NCI-H146 treated with DMSO at 0.1 percent for 48 hours (cell line): Measurements from ENCODE around the gene TH.
"Not testable (repeated sequence)": the region's sequence is repeated elsewhere in the genome, so short reads cannot be mapped to it uniquely, and the experiment has no call there.

Experiments
- DNase-seq: peaks from one replicate; lab custom pipeline; 2025; ENCODE audit not compliant: unreplicated experiment; lab: John Stamatoyannopoulos, UW

The TH gene

DNA sequence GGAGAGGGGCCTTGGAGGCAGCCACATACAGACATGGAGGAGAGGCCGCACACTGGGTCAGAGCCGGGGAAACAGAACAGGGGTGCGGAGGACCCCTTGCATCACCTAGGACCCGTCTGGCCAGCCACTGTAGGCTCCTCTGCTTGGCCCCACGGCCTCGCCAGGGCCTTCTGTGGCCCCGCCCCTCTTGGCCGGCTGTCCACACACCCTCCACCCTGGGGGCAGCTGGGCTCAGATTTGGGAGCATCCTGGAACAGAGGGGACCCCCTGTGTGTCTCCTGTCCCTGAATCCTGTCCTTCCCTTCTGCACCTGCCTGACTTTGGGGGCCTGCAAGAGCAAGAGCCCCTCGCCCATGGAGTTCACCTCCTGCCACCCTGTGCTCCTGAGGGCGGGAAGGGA lies 7.9 kb upstream of the TH start:
- DNase-seq: no peak

DNA sequence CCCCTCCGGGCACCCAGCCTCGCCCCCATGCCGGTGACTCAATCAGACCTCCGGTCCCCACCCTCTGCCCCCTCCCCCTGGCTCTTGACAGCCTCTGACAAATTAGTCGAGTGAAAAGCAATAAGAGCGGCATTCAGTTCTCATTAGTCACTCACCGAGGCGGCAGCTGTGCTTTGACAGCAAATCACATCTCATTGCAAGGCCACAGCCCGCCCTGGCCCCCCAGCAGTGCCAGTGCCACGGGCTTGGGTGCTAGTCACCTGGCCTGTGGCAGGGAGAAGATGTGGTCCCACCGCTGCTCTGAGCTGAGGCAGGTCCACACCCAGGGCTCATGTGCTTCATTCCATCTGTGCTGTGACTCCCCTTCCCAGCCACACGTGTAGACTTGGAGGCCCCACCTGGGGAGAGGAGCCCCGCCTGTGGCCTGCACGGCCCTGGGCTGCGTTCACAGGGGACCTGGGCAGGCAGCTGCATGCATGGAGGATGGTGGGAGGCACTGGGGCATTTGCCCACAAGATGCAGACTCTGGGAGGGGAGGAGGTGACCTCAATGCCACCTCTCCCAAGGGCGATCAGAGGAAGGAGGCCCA lies 7.4 kb upstream of the TH start:
- no peak for DNase-seq

DNA sequence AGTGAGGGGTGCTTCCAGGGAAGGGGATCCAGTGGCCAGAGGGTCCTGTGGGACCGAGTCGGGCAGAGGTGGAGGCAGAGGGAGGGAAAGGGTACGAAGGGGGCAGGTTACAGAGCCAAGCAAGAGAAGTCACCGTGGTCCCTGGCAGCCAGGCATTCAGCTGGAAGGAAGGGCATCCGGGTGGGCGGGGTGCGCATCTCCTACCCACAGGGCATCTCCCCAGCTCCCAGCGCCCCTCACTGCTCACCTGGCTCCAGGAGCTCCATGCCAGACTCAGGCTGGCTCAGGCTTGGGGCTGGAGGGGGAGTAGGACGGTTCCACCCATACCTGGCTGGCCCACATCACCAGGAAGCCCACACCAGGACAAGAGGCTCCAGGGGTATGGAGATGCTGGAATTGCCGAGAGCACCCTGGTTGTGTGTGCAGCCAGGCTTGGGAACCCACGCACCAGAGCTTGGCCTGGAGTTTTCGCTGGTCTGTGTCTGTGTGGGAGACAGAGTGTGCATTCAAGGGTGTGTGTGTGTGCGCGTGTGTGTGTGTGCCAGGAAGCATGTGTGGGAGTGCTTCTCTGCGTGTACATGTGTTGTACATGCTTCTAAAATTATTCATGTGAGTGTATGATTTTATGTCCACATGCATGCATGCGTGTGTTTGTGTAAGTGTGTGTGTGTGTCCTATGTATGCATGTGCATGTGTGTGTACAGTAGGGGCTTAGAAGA lies 6.6 kb upstream of the TH start:
- not testable (repeated sequence) for DNase-seq

DNA sequence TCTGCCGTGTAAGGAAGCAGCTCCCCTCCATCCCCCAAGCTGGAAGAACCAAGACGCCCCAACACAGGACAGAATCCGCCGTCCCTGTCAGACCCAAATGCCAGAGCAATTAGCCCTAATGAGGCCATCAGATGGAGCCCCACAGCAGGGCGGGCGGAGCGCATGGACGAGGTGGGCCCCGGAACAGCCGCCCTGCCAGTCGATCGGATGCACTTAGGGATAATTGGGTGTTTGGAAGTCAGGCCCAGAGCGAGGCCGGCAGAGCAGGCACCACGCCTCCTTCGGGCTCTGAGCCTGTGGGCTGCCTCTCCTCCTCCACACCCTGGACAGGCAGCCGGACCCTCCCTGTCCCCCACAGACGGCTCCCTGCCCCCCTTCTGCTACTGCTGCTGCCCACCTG lies 5.5 kb upstream of the TH start:
- DNase-seq: no peak

DNA sequence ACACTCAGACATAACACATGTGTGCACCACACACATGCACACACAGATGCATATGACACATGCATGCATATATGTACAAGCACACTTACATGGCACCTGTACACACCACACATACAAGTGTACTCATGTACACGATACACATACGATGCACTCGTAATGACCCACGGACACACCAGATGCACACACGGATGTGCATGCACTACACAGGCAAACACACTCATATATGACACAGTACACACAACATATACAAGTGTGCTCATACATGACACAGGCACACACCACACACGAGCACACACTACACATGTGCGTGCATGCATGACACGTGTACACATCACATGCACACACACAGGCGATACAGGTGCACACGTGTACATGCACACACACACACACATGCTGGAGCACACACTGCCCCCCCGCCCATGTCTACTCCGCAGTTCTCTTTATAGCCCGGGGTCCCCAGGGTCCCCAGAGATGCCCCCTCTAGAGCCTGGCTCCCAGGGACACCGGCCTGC lies 4.8 kb upstream of the TH start:
- DNase-seq: no peak

DNA sequence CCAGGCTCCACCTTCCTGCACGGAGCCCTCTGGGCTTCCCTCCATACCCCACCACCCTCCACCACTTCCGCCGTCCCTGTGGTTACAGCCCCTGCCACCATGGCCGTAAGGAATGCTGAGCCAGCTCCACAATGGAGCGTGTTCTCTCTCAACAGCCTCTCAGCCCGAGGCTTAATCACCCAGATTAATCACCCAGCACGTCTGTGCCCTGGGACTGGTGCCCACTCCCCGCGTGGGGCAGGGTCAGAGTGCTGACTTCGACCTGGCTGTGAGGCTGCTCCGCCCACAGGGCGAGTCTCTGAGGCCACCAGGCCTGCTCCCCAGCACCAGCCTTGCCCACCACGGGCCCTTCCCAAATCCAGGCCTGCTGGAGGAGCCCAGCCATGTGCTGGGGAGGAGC lies 4.0 kb upstream of the TH start:
- no peak for DNase-seq

DNA sequence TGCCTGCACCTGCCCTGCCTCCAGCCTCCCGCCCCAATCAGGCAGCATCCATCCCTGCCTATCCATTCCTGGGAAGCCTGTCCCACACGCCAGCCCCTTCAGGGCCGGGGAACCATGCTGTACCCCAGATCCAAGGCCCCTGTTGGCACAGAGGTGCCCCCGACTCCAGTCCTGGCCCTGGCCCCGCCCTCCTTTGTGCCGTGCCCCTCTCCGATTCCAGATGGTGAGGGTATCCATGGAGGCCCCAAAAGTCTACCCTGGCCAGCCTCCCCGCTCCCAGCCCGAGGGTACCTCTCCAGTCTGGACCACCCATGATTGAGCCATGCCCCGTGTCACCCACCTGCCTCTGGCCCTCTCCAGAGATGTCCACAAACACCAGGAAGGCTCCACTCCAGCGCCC lies 2.7 kb upstream of the TH start:
- no peak for DNase-seq

DNA sequence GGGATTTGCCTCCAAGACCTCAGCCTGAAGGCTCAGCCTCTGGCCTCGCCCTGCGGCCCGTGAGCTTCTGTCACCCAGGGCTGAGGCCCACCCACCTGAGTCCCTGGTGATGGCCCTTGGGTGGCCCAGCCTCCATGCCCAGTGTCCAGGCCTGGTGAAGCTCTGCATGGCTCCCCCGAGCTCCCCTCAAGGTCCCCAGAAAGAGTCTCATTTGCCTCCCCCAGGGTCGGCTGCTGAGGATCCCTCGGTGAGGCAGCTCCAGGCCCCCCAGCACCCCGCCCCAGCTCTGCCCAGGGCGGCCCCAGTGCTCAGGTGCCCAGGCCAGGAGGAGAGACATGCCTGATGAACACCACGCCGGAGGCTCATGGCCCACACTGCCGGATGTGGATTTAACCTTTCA lies 2.1 kb upstream of the TH start:
- no peak for DNase-seq

DNA sequence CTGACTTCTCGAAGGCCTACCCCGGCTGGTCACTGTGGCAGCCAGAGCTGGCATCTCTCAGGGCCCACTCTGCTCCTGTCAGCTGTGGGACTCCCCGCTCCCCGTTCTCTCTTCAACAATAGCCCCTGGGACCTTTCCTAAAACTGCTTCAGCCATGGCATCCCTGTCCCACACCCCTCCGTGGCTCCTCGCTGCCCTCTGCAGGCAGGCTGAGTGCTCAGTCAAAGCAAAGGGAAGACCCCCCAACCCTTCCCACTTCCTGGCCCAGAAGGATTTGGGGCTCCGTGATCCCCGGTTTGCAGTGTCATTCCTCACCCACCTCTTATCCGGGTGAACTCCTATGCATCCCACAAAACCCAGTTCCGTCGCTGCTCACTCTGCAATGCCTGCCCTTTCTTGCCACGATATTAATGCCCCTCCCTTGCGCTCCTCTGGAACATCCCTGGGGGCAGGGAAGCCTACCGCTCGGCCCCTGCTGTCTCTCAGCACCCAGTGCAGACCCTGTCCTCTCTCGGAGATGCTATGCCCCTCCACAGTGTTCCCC lies 1.6 kb upstream of the TH start:
- no peak for DNase-seq

DNA sequence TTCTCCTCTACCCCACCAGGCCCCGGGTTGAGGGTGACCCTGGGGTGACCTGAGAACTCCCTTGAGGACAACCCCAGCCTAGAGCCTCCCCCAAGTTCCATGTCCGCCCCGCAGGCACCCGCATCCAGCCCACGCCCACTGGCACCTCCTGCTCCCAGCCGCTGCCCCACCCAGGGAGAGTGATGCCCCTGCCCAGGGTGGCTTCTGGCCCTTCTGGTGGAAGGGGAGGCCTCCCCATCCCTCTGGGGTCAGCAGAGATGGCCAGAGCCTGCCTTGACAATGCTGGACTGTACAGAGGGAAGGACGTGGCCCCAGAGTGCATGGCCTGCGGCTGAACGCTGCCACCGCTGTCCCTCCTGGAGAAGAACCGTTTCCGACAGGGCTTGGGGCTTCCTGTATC lies 1.1 kb upstream of the TH start:
- DNase-seq: no peak

DNA sequence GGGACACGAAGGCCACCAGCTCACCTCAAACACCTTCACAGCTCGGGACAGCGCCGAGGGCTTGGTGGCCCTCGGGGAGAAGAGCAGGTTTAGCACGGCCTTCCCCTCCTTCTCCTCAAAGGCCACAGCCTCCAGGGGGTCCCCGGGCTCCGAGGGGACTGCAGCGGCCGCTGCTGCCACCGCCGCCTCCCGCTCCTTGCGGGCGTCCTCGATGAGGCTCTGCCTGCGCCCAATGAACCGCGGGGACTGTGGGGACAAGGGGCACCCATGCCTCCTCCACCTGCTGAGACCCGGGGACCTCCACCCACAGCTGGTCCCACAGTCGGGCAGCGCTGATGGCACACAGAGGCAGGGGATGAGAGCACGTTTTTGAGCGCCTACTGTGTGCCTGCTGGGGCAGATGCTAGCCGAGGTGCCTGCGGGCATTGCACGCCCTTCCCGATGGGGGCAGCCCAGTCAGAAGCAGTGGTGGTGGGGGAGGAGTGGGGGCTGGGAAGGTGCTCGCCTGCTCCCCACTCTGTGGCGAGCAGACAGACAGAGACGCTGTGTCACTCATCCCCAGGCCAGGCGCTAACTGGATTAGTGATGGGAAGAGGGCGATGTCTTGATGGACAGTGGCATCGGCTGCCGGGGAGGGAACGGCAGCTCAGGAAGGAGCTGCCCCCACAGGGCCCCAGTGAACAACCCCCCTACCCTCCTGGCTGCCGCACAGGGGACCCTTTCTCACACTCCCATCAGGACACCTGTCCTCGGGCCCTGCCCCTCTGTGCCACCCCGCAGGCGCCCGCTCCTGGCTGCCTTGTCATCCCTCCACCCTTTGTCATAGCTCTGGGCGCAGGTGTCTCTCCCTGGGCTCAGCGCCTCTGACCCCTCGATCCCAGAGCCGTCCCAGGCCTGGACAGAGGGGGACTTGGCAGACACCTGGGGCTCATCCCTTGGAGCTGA lies 1.7 kb downstream of the TH start:
- no peak for DNase-seq

DNA sequence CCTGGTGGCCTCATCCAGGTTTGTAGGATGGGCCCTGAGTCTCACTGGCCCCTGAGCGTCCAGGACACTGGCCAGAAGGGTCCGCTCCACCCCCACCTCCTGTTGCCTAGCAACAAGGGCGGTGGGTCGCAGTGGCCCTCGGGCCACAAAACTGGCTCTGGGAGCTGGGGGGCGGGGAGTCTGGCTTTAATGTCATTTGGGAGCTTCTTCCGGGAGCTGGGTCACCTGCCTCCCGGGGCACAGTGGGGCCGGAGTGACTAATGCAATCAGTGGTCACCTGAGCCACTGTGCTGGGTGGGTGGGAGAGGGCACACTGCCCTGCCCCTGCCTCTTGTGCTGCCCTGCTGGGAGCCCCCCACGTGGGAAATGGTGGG lies 2.6 kb downstream of the TH start:
- DNase-seq: no peak

DNA sequence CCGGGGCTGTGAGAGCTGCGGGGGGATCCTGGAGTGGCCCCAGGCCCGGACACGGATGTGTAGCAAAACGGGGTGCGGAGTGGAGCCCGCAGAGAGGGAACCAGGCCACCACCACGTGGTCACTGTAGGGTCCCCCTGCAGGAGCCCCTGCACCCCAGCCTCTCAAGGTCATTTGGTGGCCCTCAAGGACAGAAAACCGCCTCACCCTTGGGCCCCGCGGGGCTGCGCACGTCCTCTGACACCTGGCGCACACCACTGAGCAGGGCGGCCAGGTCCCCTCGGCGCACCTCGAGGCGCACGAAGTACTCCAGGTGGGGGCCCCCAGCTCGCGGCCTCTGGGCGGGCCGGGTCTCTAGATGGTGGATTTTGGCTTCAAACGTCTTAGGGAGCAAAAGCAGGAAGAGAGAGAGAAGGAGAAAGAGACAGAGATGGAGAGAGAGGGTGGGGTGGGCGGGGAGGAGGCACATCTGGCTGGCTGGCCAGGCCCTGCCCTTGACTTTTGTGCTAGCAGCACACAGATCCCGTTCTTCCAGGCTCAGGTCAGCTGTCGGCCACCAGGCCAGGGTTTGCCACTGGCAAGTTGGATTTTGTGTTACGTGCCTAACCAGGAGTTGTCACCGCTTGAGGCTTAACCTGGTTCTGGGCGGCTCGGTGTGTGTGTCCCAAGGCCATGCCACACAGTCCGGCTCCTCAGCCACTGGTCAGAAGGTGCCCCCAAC lies 3.2 kb downstream of the TH start:
- DNase-seq: no peak

DNA sequence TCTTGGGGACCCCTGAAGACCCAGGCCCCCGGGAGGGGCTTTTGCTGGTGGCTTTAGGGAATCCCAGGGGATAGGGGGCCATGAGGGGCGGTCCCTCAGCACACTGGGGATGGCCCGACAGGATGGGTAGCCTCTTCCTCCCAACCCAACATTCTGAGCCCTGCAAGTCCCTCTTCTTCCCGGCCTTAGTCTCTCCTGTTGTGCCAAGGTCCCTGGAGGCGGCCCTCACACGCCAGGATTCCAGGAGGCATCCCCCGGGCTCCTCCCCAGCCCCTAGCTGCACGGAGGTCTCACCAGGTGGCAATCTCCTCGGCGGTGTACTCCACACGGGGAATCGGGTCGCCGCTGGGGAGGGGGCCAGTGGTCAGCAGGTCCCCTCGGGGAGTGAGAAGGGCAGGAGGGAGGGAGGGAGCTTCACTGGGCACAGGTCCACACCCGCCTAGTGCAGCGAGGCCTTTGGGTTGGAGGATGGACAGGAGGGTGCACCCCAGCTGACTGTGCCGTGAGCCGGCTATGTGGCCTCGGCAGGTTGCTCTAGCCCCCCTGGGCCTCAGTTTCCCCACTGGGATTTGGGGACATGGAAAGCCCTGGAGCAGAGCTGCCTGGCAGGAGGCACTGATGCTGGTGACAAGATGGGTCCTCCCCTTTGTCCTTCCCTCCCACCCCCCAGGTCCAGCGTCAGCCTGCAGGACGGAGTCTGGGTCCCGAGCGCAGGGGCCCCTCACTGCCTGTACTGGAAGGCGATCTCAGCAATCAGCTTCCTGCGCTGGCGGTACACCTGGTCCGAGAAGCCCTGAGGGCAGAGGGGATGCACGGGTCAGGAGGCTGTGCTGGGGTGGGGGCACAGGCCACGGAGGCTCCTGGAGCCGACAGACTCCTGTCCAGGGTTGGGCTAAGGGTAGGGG lies 4.2 kb downstream of the TH start:
- no peak for DNase-seq

DNA sequence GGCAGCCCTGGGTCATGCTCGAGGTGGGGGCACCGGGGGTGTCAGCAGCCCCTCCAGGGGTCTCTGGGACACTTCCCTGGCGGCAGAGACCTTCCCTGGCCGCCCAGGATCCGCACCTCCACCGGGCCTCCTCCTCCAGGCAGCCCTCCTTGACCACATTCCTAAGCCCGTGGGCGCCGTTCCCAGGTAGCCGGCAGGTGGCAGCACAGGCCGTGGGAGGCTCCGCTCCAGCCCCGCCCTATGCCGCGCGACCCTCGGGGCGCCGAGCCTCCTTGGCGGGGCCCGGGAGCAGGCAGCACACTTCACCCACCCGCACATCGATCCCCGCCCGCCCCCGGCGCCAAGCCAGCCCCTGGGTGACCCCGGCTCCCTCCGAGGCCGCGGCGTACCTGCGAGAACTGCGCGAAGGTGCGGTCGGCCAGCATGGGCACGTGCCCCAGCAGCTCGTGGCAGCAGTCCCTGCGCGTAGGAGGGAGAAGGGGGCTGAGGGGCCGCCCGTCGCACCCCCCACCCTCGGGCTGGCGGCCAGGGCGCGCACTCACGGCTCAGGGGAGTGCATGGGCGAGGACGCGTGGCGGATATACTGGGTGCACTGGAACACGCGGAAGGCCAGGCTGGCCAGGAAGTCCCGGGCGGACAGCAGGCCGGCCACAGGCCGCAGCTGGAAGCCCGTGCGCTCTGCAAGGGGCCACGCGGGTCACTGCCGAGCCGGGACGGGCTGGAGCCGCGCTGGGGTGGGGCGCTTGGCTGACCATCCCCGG lies 5.3 kb downstream of the TH start:
- no peak for DNase-seq

DNA sequence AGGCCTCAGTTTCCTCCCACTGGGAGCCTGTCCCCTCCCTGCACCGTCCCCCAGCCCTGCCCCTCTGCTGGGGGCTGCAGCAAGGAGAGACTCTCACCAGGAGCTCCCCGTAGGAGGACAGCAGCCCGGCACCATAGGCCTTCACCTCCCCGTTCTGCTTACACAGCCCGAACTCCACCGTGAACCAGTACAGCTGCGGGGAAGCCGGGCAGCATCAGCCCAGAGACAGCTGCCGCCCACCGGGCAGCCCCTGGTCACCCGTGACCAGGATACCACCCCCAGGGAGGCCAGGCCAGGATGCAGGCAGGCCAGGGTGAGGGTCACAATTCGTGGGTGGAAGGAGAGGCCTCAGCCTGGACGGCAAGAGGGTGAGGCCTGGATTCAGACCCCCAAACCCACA lies 6.0 kb downstream of the TH start:
- no peak for DNase-seq

DNA sequence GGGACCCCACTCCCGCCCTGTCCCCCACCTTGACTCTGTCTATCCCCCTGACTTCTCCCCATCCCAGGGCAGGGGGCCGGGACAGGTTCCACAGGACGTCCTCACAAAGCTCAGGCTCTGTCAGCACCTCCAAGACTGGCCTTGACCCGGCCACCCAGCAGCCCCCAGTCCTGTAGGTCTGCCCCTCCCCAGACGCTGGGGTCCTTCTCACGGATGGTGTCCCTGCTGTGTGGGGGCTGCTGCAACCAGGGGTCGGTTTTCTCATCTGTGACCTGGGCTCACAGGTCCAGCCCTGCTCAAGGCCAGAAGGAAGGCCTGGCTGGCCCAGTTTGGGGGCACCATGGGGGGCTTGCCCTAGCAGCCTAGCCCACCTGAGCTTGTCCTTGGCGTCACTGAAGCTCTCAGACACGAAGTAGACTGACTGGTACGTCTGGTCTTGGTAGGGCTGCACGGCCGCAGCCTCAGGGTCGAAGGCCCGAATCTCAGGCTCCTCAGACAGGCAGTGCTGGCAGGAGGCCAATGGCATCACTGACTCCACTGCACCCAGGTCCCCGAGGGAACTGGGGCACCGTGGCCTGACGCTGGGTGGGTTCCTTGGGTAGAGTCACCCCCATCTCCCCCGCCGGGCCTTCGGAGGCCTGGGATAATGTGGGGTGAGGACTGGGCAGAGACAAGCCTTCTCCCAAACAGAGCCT lies 6.6 kb downstream of the TH start:
- DNase-seq: no peak

DNA sequence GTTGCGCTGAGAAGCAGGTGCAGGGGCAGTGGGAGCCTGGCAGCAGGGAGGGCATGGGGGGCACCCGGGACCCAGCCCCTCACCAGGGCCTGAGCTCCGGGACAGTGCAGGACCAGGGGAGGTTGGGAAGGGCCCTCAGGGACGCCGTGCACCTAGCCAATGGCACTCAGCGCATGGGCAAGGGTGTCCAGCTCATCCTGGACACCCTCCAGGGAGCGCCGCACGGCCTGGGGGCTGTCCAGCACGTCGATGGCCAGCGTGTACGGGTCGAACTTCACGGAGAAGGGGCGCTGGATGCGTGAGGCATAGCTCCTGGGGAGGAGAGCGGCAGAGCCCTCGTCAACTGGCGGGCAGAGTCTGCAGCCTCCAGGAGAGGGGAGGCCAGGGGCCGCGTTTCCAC lies 7.5 kb downstream of the TH start:
- no peak for DNase-seq
